CD4-positive, alpha-beta memory T cell (primary cell): ENCODE data around the gene RADIL. TPM values are rescaled to one million over a fixed set of nuclear protein-coding genes. Genes with fewer than 3 reads are reported as not detected.
A peak's percentile ranks its signal among the peaks of the same experiment; 100 is the strongest.

Experiments
- CTCF ChIA-PET: fragments of 350-600 bp; sonication (Branson Sonifier 250); formaldehyde crosslinking; loops from one replicate; lab custom pipeline; 2021; ENCODE audit warnings: inconsistent platforms; ENCODE audit not compliant: partially characterized antibody; lab: Charles Lee
- POLR2A ChIA-PET: fragments of 350-600 bp; sonication (Branson Sonifier 250); formaldehyde crosslinking; loops from one replicate; lab custom pipeline; 2021; ENCODE audit not compliant: partially characterized antibody; lab: Charles Lee
- DNase-seq, 5 donors: peaks; one replicate each; pipeline versions ENCODE4 v3.0.0 to v3.0.0-alpha.2; 2020 to 2022; ENCODE audit warnings: mixed read lengths in 1 of 5
- H3K27ac ChIP-seq: one replicate; pipeline ENCODE4 v1.7.0; 2013; ENCODE audit warnings: low read depth, low read length
- H3K27me3 ChIP-seq: 2 replicates; pipeline ENCODE4 v1.7.0; 2013; ENCODE audit warnings: mild to moderate bottlenecking, low read length, moderate library complexity; ENCODE audit not compliant: insufficient read depth
- H3K36me3 ChIP-seq: 2 replicates; pipeline ENCODE4 v1.7.0; 2013; ENCODE audit warnings: mild to moderate bottlenecking, low read length, moderate library complexity; ENCODE audit not compliant: insufficient read depth
- H3K4me1 ChIP-seq: 2 replicates; pipeline ENCODE4 v1.7.0; 2013; ENCODE audit warnings: mild to moderate bottlenecking, low read length, moderate library complexity; ENCODE audit not compliant: insufficient read depth
- H3K4me3 ChIP-seq, 2 donors: one replicate each; pipeline ENCODE4 v1.7.0; 2013; ENCODE audit warnings: low read length in 2 of 2, mild to moderate bottlenecking in 1 of 2
- H3K9me3 ChIP-seq, 2 donors: one replicate each; pipeline ENCODE4 v1.7.0; 2013; ENCODE audit warnings: low read length in 2 of 2, control low read depth in 1 of 2; ENCODE audit not compliant: control insufficient read depth in 1 of 2
- H3K27ac Mint-ChIP-seq, 7 donors: one replicate each; pipeline ENCODE4 v1.8.0; 2020 to 2021; ENCODE audit warnings: mixed read lengths in 7 of 7, mild to moderate bottlenecking in 6 of 7, inconsistent platforms in 3 of 7, moderate library complexity in 3 of 7
- H3K27me3 Mint-ChIP-seq, 2 donors: one replicate each; pipeline ENCODE4 v1.8.0; 2020 to 2021; ENCODE audit warnings: mixed read lengths in 2 of 2
- H3K36me3 Mint-ChIP-seq, 2 donors: one replicate each; pipeline ENCODE4 v1.8.0; 2020 to 2021; ENCODE audit warnings: mixed read lengths in 2 of 2, inconsistent platforms in 1 of 2, mild to moderate bottlenecking in 1 of 2
- H3K4me1 Mint-ChIP-seq, 4 donors: one replicate each; pipeline ENCODE4 v1.8.0; 2020 to 2021; ENCODE audit warnings: mixed read lengths in 4 of 4, mild to moderate bottlenecking in 1 of 4
- H3K4me3 Mint-ChIP-seq, 8 donors: one replicate each; pipeline ENCODE4 v1.8.0; 2020 to 2021; ENCODE audit warnings: mixed read lengths in 8 of 8, mild to moderate bottlenecking in 7 of 8, moderate library complexity in 6 of 8, inconsistent platforms in 3 of 8
- H3K9me3 Mint-ChIP-seq, 8 donors: one replicate each; pipeline ENCODE4 v1.8.0; 2020 to 2021; ENCODE audit warnings: mixed read lengths in 8 of 8, mild to moderate bottlenecking in 5 of 8, inconsistent platforms in 3 of 8, moderate library complexity in 1 of 8
- intact Hi-C: fragments of 100-400 bp; cut with micrococcal nuclease; formaldehyde crosslinking; loops from one replicate; pipeline ENCODE4 v1.15.1; 2023
- polyA plus RNA-seq, 2 donors: library from polyadenylated mRNA; unstranded; fragments of 300-500 nt; fragmentation: Illumina TruSeq; gene quantifications; one replicate each; pipeline ENCODE4 v1.2.3, GENCODE V29; 2021
- total RNA-seq, 2 experiments: library from RNA; stranded (reverse); gene quantifications; one replicate each; pipeline ENCODE4 v1.2.3, GENCODE V29; 2021

The RADIL gene
- total and polyA plus RNA-seq, 4 experiments from 2014 or later: not detected

DNA sequence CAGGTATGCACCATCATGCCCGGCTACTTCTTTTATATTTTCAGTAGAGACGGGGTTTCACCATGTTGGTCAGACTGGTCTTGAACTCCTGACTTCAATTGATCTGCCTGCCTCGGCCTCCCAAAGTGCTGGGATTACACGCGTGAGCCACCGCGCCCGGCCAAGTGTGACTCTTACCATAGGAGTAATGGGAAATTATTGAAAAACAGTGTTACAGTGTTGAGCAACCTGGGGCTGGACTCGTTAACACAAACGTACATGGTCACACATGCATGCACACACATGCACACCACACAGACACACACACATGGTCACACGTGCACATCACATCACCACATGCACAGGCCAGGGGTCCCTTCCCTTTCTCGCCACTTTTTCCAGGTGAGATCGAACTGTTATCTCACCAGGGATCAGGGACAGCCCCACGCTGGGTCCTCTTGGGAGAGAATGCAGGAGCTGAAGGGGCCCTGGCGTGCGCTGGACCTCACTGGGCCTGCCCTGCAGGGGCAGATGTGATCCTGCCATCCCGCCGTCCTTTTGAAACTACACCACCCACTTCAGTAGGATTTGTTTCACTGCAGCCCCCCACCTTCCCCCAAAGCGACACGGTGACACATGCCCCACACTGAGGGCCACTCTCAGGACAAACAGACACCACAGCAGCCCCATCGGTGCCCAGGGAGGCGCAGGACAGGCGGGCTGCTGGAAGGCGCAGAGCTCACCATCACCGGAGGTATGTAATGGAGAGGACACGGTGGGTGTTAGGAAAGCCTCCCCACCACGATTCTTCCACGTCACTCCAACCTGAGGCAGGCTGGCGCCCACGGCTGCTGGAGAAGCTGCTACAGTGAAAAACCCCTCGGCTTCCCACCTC, 10.2 kb downstream of the RADIL start:
- Histone ChIP-seq H3K27me3 (no peaks in the 10 kb centered on the region), H3K36me3 (no peaks in the 10 kb centered on the region), H3K9me3 (no peaks in the 10 kb centered on the region), H3K27ac (no peak overlapping the region), H3K4me1 (no peaks in the 10 kb centered on the region), H3K4me3 (no peak overlapping the region)
- CTCF ChIA-PET: no interaction called here
- no peaks in the 10 kb centered on the region for H3K36me3 Mint-ChIP-seq
- peaks cover 0 to 5% (median 0%) of the 10 kb centered on the region in 8 donors for H3K9me3 Mint-ChIP-seq
- no peak for DNase-seq
- POLR2A ChIA-PET: no interaction called here
- intact Hi-C loops: no loop called here
- H3K27ac Mint-ChIP-seq: no peak overlapping the region
- H3K27me3 Mint-ChIP-seq: peaks cover 13 to 20% of the 10 kb centered on the region in 2 donors
- H3K4me3 Mint-ChIP-seq: no peak overlapping the region
- H3K4me1 Mint-ChIP-seq: peaks cover 0 to 6% (median 1%) of the 10 kb centered on the region in 4 donors

DNA sequence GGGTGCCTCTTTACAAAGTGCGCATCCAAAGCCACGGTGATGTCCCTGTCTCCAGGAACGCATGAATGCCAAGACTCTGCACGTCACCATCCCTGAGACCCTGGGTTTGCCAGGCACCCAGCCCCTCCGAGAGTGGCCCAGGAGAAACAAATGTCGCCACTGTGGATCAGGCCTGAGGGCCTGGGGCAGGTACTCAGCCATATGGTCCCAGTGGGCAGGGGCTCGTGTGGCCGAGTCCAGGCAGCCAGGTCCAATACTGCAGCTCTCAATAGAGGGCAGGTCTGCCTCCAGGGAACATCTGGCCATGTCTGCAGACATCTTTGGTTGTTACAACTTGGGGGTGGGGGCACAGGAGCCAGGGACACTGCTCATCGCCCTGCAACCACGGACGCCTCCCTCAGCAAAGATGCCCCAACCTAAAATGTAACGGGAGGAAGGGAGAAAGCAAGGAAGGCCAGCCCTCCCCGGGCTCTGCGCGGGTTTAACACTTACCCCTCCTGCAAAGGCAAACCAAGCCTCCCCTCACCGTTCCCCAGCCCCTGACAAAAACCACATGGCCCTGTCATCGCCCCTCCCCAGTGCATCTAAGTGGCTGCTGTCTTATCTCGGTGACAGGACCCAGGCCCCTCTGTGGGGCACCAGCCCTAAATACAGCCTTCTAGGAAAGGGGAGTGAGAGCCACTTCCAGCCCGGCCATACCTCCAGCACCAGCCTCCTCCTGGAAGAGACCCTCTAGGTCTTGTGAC, 11.4 kb downstream of the RADIL start:
- intact Hi-C loops: no loop called here
- Histone ChIP-seq H3K4me1 (no peaks in the 10 kb centered on the region), H3K36me3 (no peaks in the 10 kb centered on the region), H3K27ac (no peak overlapping the region), H3K27me3 (no peaks in the 10 kb centered on the region), H3K4me3 (no peak overlapping the region), H3K9me3 (no peaks in the 10 kb centered on the region)
- Mint-ChIP-seq H3K27me3 (peaks cover 13 to 25% of the 10 kb centered on the region in 2 donors), H3K4me1 (peaks cover 0 to 6% (median 1%) of the 10 kb centered on the region in 4 donors), H3K9me3 (peaks cover 0 to 7% (median 0%) of the 10 kb centered on the region in 8 donors), H3K36me3 (no peaks in the 10 kb centered on the region), H3K4me3 (no peak overlapping the region), H3K27ac (no peak overlapping the region)
- DNase-seq: no peak
- ChIA-PET POLR2A (no interaction called here), CTCF (no interaction called here)

DNA sequence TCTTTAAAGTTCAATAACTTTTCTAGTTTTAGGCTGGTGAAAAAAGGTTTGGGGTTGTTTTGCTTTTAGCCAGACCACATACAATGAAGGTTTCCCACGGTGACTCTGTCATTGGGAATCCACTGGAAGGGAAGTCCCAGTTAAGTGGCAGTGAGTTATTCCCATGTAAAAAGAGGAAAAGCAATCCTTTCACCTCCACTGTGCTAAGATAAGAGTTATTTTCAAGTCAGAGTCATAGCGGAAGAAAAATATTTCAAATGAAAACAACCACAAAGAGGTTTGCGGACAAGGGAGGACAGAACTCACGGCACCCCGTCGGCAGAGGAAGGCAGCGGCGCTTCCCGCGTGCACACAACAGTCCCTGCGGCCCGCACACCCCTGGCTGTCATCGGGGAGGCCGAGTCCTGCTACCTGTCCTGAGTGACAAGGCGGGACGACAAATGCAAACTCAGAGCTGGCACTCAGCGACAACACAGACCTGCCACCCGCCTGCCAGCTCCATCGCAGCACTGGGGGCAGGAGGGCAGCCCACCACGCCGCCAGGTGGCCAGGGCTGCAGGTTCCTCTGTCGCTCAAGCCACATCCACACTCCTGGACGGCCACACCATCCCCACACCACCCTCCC, 12.3 kb downstream of the RADIL start:
- H3K4me3 Mint-ChIP-seq: no peak overlapping the region
- ChIA-PET CTCF (no interaction called here), POLR2A (no interaction called here)
- no peak for DNase-seq
- H3K9me3 Mint-ChIP-seq: peaks cover 0 to 8% (median 0%) of the 10 kb centered on the region in 8 donors
- H3K27ac ChIP-seq: no peak overlapping the region
- peaks cover 0 to 6% (median 1%) of the 10 kb centered on the region in 4 donors for H3K4me1 Mint-ChIP-seq
- intact Hi-C loops: no loop called here
- H3K27me3 Mint-ChIP-seq: peaks cover 13 to 23% of the 10 kb centered on the region in 2 donors
- no peaks in the 10 kb centered on the region for H3K9me3 ChIP-seq
- H3K36me3 ChIP-seq: no peaks in the 10 kb centered on the region
- no peak overlapping the region for H3K4me3 ChIP-seq
- H3K4me1 ChIP-seq: no peaks in the 10 kb centered on the region
- H3K27me3 ChIP-seq: no peaks in the 10 kb centered on the region
- H3K36me3 Mint-ChIP-seq: no peaks in the 10 kb centered on the region
- H3K27ac Mint-ChIP-seq: no peak overlapping the region

DNA sequence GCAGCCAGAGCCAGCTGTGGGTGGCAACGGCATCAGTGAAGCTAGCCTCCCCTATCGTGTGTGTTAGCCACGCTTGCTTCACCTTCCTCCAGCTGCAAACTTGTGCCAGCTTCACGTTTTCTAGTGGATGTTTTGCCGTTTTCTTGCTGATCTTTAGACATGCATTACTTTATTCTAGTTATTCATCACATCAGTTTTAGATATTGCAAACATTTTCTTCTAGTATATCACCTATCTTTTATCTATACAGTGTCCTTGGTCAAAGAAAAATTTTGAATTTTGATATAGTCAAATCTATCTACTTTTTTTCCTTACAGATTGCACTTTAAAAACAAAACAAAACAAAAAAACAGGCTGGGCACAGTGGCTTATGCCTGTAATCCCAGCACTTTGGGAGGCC, 15.0 kb downstream of the RADIL start:
- H3K27me3 ChIP-seq: no peaks in the 10 kb centered on the region
- Mint-ChIP-seq H3K4me3 (no peak overlapping the region), H3K9me3 (peaks cover 0 to 11% (median 2%) of the 10 kb centered on the region in 8 donors), H3K4me1 (peaks cover 0 to 6% (median 1%) of the 10 kb centered on the region in 4 donors), H3K27ac (no peak overlapping the region), H3K36me3 (no peaks in the 10 kb centered on the region), H3K27me3 (peaks cover 28 to 40% of the 10 kb centered on the region in 2 donors)
- H3K4me3 ChIP-seq: no peak overlapping the region
- H3K27ac ChIP-seq: no peak overlapping the region
- no peaks in the 10 kb centered on the region for H3K36me3 ChIP-seq
- no peaks in the 10 kb centered on the region for H3K4me1 ChIP-seq
- POLR2A ChIA-PET: no interaction called here
- no peaks in the 10 kb centered on the region for H3K9me3 ChIP-seq
- intact Hi-C loops: no loop called here
- DNase-seq: no peak
- CTCF ChIA-PET: no interaction called here

DNA sequence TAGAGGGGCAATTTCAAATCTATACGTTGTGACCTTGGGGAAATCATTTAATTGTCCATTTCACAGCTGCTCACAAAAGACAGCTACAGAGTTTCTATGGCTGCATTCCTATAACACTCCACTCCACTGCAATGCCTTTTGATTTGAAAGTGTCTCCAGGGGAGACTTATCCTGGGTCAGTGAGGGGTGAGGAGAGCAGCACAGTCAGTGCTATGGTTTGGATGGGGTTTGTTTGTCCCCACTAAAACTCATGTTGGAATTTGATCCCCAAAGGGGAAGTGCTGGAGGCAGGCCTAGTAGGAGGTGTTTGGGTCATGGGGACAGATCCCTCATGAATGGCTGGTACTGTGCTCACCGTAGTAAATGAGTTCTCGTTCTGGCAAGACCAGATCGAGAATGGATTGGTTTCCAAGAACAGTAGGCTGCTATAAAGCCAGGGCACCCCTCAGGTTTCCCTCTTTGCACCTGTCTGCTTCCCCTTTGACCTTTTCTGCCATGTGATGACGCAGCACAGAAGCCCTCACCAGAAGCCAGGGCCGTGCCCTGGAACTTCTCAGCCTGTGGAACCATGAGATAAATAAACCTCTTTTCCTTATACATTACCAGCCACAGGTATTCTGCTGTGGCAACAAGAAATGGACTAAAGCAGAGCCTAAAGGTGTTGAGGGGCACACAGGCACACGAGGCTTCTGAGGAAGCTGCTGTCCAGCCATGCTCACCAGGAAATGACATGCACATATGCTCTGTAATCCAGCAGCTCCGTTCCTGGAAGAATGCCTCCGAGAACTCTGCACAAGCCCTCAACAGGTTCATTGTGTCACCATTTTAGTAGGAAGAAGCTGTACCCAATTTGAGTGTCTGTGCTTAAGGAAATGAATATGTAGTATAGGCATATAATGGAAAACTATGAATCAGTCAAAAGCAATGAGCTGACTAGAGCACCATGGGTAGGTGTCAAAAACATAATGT, 16.7 kb downstream of the RADIL start:
- DNase-seq: no peak
- Mint-ChIP-seq H3K4me3 (no peak overlapping the region), H3K27ac (no peak overlapping the region), H3K36me3 (no peaks in the 10 kb centered on the region), H3K27me3 (peaks cover 35 to 43% of the 10 kb centered on the region in 2 donors), H3K4me1 (peaks cover 0 to 13% (median 2%) of the 10 kb centered on the region in 4 donors), H3K9me3 (peaks cover 0 to 19% (median 7%) of the 10 kb centered on the region in 8 donors)
- ChIA-PET CTCF (interaction anchor here (0.9 kb wide), 1 partner anchor 28 kb away, joined by 3 read pairs; no protein-coding TSS in a partner anchor), POLR2A (no interaction called here)
- intact Hi-C loops: no loop called here
- Histone ChIP-seq H3K9me3 (no peaks in the 10 kb centered on the region), H3K27me3 (peaks cover 5% of the 10 kb centered on the region), H3K36me3 (no peaks in the 10 kb centered on the region), H3K27ac (no peak overlapping the region), H3K4me1 (no peaks in the 10 kb centered on the region), H3K4me3 (no peak overlapping the region)

DNA sequence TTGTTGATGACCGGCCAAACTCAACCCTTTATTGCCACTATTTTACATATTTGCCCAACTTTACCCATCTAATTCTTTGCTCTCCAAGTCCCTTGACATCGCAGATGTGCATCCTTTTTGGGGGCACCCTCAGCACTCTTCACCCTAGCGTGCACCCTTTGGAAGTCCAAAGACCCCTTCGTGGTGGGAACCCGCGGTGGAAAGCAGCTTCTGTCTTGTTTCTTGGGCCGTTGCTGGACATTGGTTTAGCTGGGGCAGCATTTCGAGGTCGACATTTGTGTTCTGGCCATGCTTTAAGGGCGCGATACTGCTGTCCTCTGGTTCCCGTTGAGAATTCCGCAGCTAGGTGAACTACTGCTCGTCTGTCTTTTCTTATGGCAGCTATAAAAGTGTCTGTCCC, 21.4 kb downstream of the RADIL start:
- H3K36me3 ChIP-seq: no peaks in the 10 kb centered on the region
- no peak overlapping the region for H3K4me3 ChIP-seq
- no peak for DNase-seq
- peaks cover 0 to 13% (median 7%) of the 10 kb centered on the region in 8 donors for H3K9me3 Mint-ChIP-seq
- peaks cover 35 to 40% of the 10 kb centered on the region in 2 donors for H3K27me3 Mint-ChIP-seq
- H3K9me3 ChIP-seq: no peaks in the 10 kb centered on the region
- no peak overlapping the region for H3K27ac ChIP-seq
- peaks cover 5% of the 10 kb centered on the region for H3K27me3 ChIP-seq
- intact Hi-C loops: no loop called here
- H3K4me1 Mint-ChIP-seq: peaks cover 0 to 11% (median 2%) of the 10 kb centered on the region in 4 donors
- no peaks in the 10 kb centered on the region for H3K36me3 Mint-ChIP-seq
- H3K4me1 ChIP-seq: no peaks in the 10 kb centered on the region
- peak overlapping the region in 3 of 8 donors; percentile 35 to 46 (median 38) for H3K4me3 Mint-ChIP-seq
- CTCF ChIA-PET: no interaction called here
- H3K27ac Mint-ChIP-seq: no peak overlapping the region
- POLR2A ChIA-PET: no interaction called here
